HepG2 (cell line): Measurements from ENCODE around the gene ST6GALNAC6. TPM values are rescaled to one million over a fixed set of nuclear protein-coding genes. Genes with fewer than 3 reads are reported as not detected.

Experiments
- DNMT1 ChIP-seq: sonication (generic); formaldehyde crosslinking; IDR thresholded peaks from 2 replicates; pipeline ENCODE4 v1.5.1; 2020; ENCODE audit warnings: mild to moderate bottlenecking, missing genetic modification reagents
- LRRFIP1 ChIP-seq: sonication (generic); formaldehyde crosslinking; conservative IDR thresholded peaks from 2 replicates; pipeline ENCODE4 v1.4.0; 2020; ENCODE audit warnings: missing genetic modification reagents
- NR2F6 ChIP-seq, 2 experiments: IDR thresholded peaks; 2 replicates each; pipeline ENCODE4 v1.6.1; 2016; ENCODE audit warnings: antibody characterized with exemption in 1 of 2, mild to moderate bottlenecking in 1 of 2
- ZNF44 ChIP-seq: sonication (generic); formaldehyde crosslinking; IDR thresholded peaks from 2 replicates; pipeline ENCODE4 v1.5.1; 2020; ENCODE audit warnings: mild to moderate bottlenecking, missing genetic modification reagents
- ZNF776 ChIP-seq: sonication (generic); formaldehyde crosslinking; IDR thresholded peaks from 2 replicates; pipeline ENCODE4 v1.4.0; 2020; ENCODE audit warnings: mild to moderate bottlenecking, missing genetic modification reagents
- polyA plus RNA-seq, 8 experiments: library from polyadenylated mRNA; depleted of rRNA in 3 of 8; stranded (reverse) in 7 of 8; unstranded in 1 of 8; fragments of >200 nt; fragmentation: Illumina TruSeq in 4 of 8; extraction: Trizol in 4 of 8; gene quantifications; 2 replicates each; pipeline versions ENCODE4 v1.2.1 to v1.2.3, GENCODE V29; 2011 to 2016; ENCODE audit warnings: low read depth in 4 of 8, missing spikeins in 1 of 8, mixed read lengths in 1 of 8; ENCODE audit not compliant: insufficient read depth in 1 of 8
- total RNA-seq, 5 experiments: library from RNA; depleted of rRNA; stranded (reverse); fragments of >200 nt; fragmentation: Illumina TruSeq; extraction: Trizol; gene quantifications; 2 replicates each; pipeline ENCODE4 v1.2.3, GENCODE V29; 2016; ENCODE audit warnings: low read depth in 1 of 5
- TF ChIP-seq, protein P1 (sequence below): sonication (generic); formaldehyde crosslinking; IDR thresholded peaks from 2 replicates; pipeline ENCODE4 v1.9.0; 2021; ENCODE audit warnings: missing genetic modification reagents, borderline replicate concordance
- TF ChIP-seq, protein P2 (sequence below): sonication (generic); formaldehyde crosslinking; IDR thresholded peaks from 2 replicates; pipeline ENCODE4 v1.5.1; 2020; ENCODE audit warnings: mild to moderate bottlenecking, missing genetic modification reagents, moderate library complexity
- TF ChIP-seq, protein P3 (sequence below): sonication (generic); formaldehyde crosslinking; IDR thresholded peaks from 2 replicates; pipeline ENCODE4 v1.4.0; 2020; ENCODE audit warnings: missing genetic modification reagents
- TF ChIP-seq, protein P4 (sequence below): fragments of 450-650 bp; IDR thresholded peaks from 2 replicates; pipeline ENCODE4 v1.6.1; 2017; ENCODE audit warnings: mild to moderate bottlenecking

Gene ST6GALNAC6
- total and polyA plus RNA-seq, 2 of the 13 experiments (the other 11 are each of a cell fraction or from before 2014, with no cell fraction given), result 18.5 to 65.4 TPM

DNA sequence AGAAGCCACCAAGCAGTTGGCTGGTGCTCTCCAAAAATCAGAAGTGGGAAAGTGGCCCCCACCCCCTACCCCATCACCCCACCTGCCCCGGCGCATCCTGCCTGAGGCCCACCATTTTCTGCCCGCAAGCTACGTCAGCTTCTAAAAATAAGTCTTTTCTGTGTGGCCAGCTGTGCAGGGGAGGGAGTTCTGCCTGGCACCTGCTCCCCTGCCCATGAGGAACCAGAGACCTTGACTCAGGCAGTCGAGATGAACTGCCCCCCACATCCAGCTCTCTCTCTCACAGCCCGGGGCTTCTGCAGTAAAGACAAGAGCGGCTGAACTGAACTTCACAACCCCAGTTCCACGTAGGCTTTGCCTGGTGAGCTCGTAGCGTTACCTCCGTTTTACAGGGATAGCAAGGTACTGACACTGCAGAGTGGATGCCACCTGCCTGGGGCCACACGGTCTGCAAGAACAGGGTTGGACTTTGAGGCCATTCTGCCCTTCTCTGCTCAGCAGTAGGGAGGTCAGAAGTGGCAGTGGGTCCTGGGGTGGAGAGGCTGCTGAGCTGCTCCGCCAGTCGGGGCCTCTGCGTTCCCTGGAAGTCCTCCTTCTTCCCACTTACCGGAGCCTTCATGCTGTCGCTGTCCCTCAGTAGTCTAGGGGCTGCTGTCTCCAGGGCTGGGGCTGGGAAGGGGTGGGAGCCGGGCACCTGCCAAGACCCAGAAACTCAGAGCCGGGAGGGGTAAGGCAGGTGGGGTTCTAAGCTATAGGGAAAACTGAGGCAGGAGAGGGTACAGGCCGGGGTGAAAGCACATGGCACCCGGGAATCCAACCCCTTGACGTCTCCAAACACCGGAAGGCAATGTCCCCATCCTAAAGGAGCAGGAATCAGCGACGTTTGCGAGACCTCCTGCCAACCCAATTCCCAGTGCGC is 16.7 kb upstream of the ST6GALNAC6 start (continued):
- no peak for TF ChIP-seq NR2F6 (IDR thresholded peaks at IDR 0.05)
- TF ChIP-seq NR2F6 (CRISPR knock-in tag; IDR thresholded peaks at IDR 0.05), result peak; percentile 22; the same call in 1 of the 2 replicates
- no peak for TF ChIP-seq DNMT1 (CRISPR knock-in tag)
- TF ChIP-seq, protein P1, sequence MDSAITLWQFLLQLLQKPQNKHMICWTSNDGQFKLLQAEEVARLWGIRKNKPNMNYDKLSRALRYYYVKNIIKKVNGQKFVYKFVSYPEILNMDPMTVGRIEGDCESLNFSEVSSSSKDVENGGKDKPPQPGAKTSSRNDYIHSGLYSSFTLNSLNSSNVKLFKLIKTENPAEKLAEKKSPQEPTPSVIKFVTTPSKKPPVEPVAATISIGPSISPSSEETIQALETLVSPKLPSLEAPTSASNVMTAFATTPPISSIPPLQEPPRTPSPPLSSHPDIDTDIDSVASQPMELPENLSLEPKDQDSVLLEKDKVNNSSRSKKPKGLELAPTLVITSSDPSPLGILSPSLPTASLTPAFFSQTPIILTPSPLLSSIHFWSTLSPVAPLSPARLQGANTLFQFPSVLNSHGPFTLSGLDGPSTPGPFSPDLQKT (CRISPR knock-in tag), result 0 out of 2 replicates have a peak, but pooled peaks have one; percentile 22
- TF ChIP-seq, protein P2, sequence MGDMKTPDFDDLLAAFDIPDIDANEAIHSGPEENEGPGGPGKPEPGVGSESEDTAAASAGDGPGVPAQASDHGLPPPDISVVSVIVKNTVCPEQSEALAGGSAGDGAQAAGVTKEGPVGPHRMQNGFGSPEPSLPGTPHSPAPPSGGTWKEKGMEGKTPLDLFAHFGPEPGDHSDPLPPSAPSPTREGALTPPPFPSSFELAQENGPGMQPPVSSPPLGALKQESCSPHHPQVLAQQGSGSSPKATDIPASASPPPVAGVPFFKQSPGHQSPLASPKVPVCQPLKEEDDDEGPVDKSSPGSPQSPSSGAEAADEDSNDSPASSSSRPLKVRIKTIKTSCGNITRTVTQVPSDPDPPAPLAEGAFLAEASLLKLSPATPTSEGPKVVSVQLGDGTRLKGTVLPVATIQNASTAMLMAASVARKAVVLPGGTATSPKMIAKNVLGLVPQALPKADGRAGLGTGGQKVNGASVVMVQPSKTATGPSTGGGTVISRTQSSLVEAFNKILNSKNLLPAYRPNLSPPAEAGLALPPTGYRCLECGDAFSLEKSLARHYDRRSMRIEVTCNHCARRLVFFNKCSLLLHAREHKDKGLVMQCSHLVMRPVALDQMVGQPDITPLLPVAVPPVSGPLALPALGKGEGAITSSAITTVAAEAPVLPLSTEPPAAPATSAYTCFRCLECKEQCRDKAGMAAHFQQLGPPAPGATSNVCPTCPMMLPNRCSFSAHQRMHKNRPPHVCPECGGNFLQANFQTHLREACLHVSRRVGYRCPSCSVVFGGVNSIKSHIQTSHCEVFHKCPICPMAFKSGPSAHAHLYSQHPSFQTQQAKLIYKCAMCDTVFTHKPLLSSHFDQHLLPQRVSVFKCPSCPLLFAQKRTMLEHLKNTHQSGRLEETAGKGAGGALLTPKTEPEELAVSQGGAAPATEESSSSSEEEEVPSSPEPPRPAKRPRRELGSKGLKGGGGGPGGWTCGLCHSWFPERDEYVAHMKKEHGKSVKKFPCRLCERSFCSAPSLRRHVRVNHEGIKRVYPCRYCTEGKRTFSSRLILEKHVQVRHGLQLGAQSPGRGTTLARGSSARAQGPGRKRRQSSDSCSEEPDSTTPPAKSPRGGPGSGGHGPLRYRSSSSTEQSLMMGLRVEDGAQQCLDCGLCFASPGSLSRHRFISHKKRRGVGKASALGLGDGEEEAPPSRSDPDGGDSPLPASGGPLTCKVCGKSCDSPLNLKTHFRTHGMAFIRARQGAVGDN, result peak; percentile 81
- TF ChIP-seq LRRFIP1 (CRISPR knock-in tag), result no peak
- TF ChIP-seq, protein P3, sequence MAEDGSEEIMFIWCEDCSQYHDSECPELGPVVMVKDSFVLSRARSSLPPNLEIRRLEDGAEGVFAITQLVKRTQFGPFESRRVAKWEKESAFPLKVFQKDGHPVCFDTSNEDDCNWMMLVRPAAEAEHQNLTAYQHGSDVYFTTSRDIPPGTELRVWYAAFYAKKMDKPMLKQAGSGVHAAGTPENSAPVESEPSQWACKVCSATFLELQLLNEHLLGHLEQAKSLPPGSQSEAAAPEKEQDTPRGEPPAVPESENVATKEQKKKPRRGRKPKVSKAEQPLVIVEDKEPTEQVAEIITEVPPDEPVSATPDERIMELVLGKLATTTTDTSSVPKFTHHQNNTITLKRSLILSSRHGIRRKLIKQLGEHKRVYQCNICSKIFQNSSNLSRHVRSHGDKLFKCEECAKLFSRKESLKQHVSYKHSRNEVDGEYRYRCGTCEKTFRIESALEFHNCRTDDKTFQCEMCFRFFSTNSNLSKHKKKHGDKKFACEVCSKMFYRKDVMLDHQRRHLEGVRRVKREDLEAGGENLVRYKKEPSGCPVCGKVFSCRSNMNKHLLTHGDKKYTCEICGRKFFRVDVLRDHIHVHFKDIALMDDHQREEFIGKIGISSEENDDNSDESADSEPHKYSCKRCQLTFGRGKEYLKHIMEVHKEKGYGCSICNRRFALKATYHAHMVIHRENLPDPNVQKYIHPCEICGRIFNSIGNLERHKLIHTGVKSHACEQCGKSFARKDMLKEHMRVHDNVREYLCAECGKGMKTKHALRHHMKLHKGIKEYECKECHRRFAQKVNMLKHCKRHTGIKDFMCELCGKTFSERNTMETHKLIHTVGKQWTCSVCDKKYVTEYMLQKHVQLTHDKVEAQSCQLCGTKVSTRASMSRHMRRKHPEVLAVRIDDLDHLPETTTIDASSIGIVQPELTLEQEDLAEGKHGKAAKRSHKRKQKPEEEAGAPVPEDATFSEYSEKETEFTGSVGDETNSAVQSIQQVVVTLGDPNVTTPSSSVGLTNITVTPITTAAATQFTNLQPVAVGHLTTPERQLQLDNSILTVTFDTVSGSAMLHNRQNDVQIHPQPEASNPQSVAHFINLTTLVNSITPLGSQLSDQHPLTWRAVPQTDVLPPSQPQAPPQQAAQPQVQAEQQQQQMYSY, result 0 out of 2 replicates have a peak, but pooled peaks have one; percentile 34
- peak; percentile 66; the same call in 1 of the 2 replicates for TF ChIP-seq ZNF776
- 0 out of 2 replicates have a peak, but pooled peaks have one; percentile 35 for TF ChIP-seq ZNF44
- TF ChIP-seq, protein P4, sequence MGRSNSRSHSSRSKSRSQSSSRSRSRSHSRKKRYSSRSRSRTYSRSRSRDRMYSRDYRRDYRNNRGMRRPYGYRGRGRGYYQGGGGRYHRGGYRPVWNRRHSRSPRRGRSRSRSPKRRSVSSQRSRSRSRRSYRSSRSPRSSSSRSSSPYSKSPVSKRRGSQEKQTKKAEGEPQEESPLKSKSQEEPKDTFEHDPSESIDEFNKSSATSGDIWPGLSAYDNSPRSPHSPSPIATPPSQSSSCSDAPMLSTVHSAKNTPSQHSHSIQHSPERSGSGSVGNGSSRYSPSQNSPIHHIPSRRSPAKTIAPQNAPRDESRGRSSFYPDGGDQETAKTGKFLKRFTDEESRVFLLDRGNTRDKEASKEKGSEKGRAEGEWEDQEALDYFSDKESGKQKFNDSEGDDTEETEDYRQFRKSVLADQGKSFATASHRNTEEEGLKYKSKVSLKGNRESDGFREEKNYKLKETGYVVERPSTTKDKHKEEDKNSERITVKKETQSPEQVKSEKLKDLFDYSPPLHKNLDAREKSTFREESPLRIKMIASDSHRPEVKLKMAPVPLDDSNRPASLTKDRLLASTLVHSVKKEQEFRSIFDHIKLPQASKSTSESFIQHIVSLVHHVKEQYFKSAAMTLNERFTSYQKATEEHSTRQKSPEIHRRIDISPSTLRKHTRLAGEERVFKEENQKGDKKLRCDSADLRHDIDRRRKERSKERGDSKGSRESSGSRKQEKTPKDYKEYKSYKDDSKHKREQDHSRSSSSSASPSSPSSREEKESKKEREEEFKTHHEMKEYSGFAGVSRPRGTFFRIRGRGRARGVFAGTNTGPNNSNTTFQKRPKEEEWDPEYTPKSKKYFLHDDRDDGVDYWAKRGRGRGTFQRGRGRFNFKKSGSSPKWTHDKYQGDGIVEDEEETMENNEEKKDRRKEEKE, result no peak
